ENCODE results near the gene HPN. TPM values are rescaled to one million over a fixed set of nuclear protein-coding genes. Genes with fewer than 3 reads are reported as not detected.
A peak's percentile ranks its signal among the peaks of the same experiment; 100 is the strongest.

HPN gene
- total and polyA plus RNA-seq, 2 of the 13 experiments (the other 11 are each of a cell fraction or from before 2014, with no cell fraction given), result 46.7 to 261 TPM

DNA sequence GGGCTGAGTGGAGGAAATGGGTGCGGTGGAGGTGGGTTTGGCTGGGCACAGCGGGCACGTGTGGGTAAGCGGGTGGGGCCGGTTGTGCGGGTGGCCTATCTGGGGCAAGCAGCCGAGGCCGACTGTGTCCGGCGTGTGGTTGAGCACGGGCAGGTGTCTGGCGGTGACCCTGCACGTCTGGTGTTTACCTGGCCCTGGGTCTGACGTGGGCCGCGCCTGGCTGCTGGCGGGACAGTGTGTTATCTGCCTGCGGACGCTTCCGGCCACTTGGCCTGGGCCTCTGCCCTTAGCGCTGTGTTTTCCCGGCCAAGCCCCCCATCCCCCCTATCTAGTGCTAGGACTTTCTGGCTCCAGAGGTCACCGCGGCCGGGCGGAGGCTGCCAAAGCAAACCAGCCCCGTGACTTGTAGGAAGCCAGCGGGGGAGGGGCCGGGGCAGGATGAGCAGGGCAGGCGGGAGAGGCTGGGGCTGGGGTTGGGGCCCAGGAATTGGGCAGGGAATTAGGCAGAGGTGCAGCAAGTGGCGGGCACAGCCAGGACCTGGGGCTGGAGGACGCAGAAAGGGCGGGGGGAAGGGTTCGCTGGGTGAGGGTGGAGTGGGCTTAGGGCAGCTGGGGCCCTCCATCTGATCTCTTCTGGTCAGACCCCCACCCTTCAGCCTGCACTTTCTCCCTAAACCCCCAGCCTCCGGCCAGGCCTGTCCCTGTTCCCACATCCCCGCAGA is 534 bp upstream of the HPN start (continued):
- TF ChIP-seq, protein P1, sequence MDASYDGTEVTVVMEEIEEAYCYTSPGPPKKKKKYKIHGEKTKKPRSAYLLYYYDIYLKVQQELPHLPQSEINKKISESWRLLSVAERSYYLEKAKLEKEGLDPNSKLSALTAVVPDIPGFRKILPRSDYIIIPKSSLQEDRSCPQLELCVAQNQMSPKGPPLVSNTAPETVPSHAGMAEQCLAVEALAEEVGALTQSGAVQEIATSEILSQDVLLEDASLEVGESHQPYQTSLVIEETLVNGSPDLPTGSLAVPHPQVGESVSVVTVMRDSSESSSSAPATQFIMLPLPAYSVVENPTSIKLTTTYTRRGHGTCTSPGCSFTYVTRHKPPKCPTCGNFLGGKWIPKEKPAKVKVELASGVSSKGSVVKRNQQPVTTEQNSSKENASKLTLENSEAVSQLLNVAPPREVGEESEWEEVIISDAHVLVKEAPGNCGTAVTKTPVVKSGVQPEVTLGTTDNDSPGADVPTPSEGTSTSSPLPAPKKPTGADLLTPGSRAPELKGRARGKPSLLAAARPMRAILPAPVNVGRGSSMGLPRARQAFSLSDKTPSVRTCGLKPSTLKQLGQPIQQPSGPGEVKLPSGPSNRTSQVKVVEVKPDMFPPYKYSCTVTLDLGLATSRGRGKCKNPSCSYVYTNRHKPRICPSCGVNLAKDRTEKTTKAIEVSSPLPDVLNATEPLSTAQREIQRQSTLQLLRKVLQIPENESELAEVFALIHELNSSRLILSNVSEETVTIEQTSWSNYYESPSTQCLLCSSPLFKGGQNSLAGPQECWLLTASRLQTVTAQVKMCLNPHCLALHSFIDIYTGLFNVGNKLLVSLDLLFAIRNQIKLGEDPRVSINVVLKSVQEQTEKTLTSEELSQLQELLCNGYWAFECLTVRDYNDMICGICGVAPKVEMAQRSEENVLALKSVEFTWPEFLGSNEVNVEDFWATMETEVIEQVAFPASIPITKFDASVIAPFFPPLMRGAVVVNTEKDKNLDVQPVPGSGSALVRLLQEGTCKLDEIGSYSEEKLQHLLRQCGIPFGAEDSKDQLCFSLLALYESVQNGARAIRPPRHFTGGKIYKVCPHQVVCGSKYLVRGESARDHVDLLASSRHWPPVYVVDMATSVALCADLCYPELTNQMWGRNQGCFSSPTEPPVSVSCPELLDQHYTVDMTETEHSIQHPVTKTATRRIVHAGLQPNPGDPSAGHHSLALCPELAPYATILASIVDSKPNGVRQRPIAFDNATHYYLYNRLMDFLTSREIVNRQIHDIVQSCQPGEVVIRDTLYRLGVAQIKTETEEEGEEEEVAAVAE (CRISPR knock-in tag; IDR thresholded peaks at IDR 0.05; ENCODE audit: borderline replicate concordance), result peak; percentile 39
- TF ChIP-seq ZFP36L1 (CRISPR knock-in tag; IDR thresholded peaks at IDR 0.05), result peak; percentile 87; the same call in 1 of the 2 replicates
- TF ChIP-seq ZNF768 (CRISPR knock-in tag; IDR thresholded peaks at IDR 0.05), result no peak; the same call in 1 of the 2 replicates
- TF ChIP-seq ZNF124 (CRISPR knock-in tag; IDR thresholded peaks at IDR 0.05), result peak; percentile 57; the same call in 1 of the 2 replicates
- TF ChIP-seq, protein P2, sequence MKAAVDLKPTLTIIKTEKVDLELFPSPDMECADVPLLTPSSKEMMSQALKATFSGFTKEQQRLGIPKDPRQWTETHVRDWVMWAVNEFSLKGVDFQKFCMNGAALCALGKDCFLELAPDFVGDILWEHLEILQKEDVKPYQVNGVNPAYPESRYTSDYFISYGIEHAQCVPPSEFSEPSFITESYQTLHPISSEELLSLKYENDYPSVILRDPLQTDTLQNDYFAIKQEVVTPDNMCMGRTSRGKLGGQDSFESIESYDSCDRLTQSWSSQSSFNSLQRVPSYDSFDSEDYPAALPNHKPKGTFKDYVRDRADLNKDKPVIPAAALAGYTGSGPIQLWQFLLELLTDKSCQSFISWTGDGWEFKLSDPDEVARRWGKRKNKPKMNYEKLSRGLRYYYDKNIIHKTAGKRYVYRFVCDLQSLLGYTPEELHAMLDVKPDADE (CRISPR knock-in tag; IDR thresholded peaks at IDR 0.05), result no peak; the same call in 1 of the 2 replicates
- TF ChIP-seq SSRP1 (CRISPR knock-in tag; IDR thresholded peaks at IDR 0.05), result no peak
- TF ChIP-seq U2AF2 (IDR thresholded peaks at IDR 0.05; ENCODE audit: low read depth, low read length), result no peak
- TF ChIP-seq, protein P3, sequence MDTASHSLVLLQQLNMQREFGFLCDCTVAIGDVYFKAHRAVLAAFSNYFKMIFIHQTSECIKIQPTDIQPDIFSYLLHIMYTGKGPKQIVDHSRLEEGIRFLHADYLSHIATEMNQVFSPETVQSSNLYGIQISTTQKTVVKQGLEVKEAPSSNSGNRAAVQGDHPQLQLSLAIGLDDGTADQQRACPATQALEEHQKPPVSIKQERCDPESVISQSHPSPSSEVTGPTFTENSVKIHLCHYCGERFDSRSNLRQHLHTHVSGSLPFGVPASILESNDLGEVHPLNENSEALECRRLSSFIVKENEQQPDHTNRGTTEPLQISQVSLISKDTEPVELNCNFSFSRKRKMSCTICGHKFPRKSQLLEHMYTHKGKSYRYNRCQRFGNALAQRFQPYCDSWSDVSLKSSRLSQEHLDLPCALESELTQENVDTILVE (CRISPR knock-in tag; IDR thresholded peaks at IDR 0.05), result peak; percentile 77
- TF ChIP-seq ZNF33B (CRISPR knock-in tag; IDR thresholded peaks at IDR 0.05), result peak; percentile 91
- peak; percentile 84; the same call in 1 of the 2 replicates for TF ChIP-seq ZNF501 (CRISPR knock-in tag; IDR thresholded peaks at IDR 0.05)
- TF ChIP-seq, protein P4, sequence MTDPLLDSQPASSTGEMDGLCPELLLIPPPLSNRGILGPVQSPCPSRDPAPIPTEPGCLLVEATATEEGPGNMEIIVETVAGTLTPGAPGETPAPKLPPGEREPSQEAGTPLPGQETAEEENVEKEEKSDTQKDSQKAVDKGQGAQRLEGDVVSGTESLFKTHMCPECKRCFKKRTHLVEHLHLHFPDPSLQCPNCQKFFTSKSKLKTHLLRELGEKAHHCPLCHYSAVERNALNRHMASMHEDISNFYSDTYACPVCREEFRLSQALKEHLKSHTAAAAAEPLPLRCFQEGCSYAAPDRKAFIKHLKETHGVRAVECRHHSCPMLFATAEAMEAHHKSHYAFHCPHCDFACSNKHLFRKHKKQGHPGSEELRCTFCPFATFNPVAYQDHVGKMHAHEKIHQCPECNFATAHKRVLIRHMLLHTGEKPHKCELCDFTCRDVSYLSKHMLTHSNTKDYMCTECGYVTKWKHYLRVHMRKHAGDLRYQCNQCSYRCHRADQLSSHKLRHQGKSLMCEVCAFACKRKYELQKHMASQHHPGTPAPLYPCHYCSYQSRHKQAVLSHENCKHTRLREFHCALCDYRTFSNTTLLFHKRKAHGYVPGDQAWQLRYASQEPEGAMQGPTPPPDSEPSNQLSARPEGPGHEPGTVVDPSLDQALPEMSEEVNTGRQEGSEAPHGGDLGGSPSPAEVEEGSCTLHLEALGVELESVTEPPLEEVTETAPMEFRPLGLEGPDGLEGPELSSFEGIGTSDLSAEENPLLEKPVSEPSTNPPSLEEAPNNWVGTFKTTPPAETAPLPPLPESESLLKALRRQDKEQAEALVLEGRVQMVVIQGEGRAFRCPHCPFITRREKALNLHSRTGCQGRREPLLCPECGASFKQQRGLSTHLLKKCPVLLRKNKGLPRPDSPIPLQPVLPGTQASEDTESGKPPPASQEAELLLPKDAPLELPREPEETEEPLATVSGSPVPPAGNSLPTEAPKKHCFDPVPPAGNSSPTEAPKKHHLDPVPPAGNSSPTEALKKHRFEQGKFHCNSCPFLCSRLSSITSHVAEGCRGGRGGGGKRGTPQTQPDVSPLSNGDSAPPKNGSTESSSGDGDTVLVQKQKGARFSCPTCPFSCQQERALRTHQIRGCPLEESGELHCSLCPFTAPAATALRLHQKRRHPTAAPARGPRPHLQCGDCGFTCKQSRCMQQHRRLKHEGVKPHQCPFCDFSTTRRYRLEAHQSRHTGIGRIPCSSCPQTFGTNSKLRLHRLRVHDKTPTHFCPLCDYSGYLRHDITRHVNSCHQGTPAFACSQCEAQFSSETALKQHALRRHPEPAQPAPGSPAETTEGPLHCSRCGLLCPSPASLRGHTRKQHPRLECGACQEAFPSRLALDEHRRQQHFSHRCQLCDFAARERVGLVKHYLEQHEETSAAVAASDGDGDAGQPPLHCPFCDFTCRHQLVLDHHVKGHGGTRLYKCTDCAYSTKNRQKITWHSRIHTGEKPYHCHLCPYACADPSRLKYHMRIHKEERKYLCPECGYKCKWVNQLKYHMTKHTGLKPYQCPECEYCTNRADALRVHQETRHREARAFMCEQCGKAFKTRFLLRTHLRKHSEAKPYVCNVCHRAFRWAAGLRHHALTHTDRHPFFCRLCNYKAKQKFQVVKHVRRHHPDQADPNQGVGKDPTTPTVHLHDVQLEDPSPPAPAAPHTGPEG (CRISPR knock-in tag; IDR thresholded peaks at IDR 0.05), result peak; percentile 85
- TF ChIP-seq MAFF (IDR thresholded peaks at IDR 0.05; ENCODE audit: low read depth, low read length), result no peak
- TF ChIP-seq, protein P5, sequence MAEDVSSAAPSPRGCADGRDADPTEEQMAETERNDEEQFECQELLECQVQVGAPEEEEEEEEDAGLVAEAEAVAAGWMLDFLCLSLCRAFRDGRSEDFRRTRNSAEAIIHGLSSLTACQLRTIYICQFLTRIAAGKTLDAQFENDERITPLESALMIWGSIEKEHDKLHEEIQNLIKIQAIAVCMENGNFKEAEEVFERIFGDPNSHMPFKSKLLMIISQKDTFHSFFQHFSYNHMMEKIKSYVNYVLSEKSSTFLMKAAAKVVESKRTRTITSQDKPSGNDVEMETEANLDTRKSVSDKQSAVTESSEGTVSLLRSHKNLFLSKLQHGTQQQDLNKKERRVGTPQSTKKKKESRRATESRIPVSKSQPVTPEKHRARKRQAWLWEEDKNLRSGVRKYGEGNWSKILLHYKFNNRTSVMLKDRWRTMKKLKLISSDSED (CRISPR knock-in tag; IDR thresholded peaks at IDR 0.05), result no peak
- TF ChIP-seq ZIK1 (CRISPR knock-in tag; IDR thresholded peaks at IDR 0.05; ENCODE audit: borderline replicate concordance, low read depth), result peak; percentile 91
- no peak for TF ChIP-seq ZC3H13 (CRISPR knock-in tag; IDR thresholded peaks at IDR 0.05)
